Measurements from ENCODE around the gene CCDC82.

The CCDC82 gene

DNA sequence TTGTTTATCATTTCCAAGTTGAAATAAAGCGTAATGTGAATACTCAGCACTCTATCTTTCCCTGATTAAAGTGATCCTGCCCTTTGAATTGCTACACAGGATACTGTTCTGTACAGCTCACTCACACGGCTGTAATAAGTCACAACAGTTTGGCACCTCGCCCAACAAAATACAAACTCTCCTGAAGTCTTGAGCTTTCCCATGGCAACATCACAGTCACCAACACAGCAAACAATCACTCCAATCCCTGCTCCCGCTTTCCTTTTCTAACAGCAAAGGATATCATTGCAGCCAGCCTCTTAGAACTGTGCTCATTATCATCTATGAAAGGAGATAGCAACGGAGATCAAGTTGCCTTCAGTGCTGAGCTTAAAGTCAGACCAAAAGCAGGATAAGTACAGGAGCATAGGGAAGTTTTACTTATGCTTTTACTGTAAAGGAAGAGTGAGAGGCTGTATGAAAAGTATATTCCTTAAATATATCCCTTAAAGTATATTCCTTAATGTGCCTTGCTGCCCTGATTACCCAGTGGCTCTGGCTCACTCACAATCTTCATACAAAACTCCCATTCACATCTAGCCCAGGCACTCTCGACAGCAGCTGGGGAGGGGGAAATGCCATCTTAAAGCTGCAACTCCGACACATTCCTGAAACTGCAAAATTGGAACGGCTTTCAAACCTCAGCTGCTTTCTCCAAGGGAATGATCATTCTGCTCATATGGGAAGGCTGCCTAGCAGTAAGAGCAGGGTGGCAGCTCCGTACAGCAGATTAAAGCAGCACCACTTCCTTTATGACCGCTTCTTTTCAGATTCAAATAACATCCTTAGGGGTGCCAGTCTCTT, 82.6 kb downstream of the CCDC82 start:
- peak; percentile 36 for DNase-seq (ENCODE audit: low spot score)

DNA sequence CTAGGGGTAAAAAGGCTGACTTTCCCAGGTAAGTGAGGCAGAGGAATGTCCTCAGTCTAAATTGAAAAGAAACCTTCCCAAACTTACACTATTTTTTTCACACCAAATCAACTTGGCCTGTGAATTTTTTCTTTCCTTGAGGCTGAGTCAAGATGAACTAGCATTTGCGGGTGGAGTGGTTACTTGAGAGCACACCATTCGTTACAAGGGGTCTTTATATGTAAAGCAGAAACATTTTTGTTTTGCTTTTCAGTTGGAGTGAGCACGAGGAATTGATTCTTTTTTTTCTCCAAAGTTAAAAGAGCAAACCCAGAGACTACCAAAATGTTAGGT, 83.1 kb downstream of the CCDC82 start:
- no peak for DNase-seq (ENCODE audit: low spot score)

DNA sequence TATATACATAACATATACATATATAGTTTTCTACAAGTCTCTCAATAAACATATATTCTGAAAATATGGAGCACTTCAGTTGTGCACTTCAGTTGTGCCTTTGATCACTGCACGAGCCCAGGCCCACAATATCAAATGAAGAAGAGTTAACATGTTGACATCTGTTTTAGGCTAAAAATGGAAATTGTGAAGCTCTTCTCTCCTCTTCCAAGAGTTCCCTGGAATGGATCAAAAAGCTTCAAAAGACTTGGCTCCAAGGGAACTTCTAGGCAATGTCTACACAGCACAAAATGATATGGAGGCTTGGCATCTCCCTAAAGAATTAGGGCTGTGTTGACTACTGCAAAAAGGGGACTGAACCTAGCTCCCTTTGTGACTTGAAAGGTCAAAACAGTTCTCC, 83.6 kb downstream of the CCDC82 start:
- DNase-seq (ENCODE audit: low spot score), result no peak

DNA sequence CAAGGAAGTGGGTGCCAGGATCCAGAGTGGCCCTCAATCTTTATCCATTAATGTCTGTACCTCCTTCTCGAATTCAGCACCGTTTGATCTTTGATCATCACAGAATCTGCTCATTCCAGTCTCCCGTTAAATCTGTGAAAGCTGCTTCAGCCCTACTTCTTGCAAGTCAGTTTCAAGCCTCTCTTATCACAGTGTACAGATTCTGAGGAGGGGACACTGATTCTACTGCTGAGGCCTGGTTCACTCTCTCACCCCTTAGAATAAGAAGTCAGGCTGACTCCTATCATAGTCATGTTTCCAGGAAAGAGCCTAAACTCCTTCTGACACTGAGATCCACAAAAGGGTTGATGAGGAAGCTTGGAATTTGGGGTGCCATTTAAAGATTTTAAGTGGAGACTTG, 85.7 kb downstream of the CCDC82 start:
- no peak for DNase-seq (ENCODE audit: low spot score)

DNA sequence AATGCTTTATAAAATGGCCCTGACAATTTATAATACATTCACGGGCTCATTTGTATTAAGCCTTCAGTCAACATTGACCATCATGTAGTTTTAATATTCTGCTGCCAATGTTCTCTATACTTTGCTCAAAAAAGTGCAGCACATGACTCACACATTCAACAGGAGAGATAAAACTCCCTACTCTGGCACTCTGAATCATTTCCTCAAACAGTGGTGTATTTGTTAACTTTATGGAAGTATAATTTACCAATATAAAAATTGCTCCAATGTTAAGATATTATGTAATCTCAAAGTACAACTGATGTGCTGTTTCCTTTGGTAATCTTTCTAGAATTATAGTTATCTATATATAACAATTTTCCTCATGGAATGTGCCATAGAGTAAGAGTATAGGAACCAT, 86.6 kb downstream of the CCDC82 start:
- no peak for DNase-seq (ENCODE audit: low spot score)
